ENCODE results near the gene HILPDA.
"Not testable (repeated sequence)": the region's sequence is repeated elsewhere in the genome, so short reads cannot be mapped to it uniquely, and the experiment has no call there.

The HILPDA gene

DNA sequence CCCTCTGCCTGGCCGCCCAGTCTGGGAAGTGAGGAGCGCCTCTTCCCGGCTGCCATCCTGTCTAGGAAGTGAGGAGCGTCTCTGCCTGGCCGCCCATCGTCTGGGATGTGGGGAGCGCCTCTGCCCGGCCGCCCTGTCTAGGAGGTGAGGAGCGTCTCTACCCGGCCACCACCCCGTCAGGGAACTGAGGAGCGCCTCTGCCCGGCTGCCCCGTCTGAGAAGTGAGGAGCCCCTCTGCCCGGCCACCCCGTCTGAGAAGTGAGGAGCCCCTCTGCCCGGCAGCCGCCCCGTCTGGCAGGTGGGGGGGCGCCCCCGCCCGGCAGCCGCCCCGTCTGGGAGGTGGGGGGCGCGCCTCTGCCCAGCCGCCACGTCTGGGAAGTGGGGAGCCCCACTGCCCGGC lies 7.7 kb downstream of the HILPDA start:
- DNase-seq (ENCODE audit: low read depth, low spot score) = not testable (repeated sequence)

DNA sequence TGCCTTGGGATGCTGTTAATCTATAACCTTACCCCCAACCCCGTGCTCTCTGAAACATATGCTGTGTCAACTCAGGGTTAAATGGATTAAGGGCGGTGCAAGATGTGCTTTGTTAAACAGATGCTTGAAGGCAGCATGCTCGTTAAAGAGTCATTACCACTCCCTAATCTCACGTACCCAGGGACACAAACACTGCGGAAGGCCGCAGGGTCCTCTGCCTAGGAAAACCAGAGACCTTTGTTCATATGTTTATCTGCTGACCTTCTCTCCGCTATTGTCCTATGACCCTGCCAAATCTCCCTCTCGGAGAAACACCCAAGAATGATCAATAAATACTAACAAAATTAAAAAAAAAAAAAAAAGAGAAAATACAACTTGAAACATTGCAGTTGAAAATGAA lies 8.3 kb downstream of the HILPDA start:
- not testable (repeated sequence) for DNase-seq (ENCODE audit: low read depth, low spot score)

GRCh38 chr7:128466871-128467270 lies 11.2 kb downstream of the HILPDA start:
- DNase-seq (ENCODE audit: low read depth, low spot score) = not testable (repeated sequence)

DNA sequence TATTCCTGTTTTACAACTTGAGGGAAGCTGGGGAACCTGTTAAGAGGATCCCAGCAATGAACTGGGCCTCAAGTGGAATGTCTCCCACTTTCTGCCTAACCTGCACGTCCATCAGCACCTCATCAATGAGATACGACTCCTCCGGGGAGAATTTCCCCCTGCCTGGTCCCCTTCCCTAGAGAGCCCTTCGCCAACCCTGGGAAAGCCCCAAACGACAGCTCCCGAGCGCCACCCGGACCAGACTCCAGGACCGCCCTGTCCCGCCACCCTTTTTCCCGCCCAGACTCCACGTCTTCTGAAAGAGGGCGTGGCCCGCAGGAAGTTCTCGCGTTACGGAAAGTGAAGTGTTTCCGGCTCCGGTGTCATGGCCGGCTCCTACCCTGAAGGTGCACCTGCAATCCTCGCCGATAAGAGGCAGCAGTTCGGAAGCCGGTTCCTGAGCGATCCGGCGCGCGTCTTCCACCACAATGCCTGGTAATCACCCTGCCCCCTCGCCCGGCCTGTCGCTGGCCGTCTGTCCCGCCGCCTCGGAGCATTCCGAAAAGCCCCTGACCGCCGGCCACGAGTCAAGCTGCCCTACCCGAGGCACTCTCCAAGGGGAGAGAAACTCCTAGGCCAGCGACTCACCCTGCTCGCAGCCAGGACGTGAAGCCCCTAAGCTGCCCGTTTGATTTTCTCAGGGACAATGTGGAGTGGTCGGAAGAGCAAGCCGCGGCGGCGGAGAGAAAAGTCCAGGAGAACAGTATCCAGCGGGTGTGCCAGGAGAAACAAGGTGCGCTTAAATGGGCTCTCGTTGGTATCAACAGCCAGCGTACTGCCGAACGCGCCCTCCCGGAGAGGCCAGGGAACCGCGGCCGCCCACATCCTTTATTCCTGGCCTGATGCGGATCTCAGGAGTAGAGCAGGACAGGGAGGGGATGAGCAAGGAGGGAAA lies 21.0 kb downstream of the HILPDA start, which contains the start of gene METTL2B:
Gene METTL2B (plus strand): TSS at position 347 of the 934 bp plus-strand sequence. CDS start 18 bp downstream, at position 365.
- not testable (repeated sequence) for DNase-seq (ENCODE audit: low read depth, low spot score)

DNA sequence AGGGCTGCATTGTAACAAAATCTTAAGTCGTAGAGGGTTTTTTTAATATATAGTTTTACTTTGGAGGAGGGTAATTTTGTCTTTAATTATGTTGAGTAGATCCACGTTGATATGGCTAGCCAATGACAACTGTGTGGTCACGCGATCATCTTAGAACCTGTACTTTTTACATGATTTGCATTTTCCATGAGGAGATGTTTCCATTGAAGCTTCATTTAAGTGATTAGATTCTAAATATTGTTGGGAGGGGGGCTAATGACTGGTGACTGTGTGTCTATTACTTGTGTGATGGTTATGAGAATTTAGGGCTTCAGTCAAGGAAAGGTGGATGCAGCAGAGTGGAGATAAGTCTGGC lies 21.6 kb downstream of the HILPDA start:
- not testable (repeated sequence) for DNase-seq (ENCODE audit: low read depth, low spot score)

DNA sequence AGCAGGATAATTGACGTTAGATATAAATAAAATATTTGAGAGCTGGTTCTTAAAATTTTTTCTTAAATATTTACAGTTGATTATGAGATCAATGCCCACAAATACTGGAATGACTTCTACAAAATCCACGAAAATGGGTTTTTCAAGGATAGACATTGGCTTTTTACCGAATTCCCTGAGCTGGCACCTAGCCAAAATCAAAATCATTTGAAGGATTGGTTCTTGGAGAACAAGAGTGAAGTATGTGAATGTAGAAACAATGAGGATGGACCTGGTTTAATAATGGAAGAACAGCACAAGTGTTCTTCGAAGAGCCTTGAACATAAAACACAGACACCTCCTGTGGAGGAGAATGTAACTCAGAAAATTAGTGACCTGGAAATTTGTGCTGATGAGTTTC lies 23.4 kb downstream of the HILPDA start:
- DNase-seq (ENCODE audit: low read depth, low spot score) = not testable (repeated sequence)

GRCh38 chr7:128488134-128488533 lies 32.5 kb downstream of the HILPDA start:
- DNase-seq (ENCODE audit: low read depth, low spot score) = not testable (repeated sequence)

GRCh38 chr7:128497405-128497804 lies 41.7 kb downstream of the HILPDA start:
- DNase-seq (ENCODE audit: low read depth, low spot score) = no peak

DNA sequence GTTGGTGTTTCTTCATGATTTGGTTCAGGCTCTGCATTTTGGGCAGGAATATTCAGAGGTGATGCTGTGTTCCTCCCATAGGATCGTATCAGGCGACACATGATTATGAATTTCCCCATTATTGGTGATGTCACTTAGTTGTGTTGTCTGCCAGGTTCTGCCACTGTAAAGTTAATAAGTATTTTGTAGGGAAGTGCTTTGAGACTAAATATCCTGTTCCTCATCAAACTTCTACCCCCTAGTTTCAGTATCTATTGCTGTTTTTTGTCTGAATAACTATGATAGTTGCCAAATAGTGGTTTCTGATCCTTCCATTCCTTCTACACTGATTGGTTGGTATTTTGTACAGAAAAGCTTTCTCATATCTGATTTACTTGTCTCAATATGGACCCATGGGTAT lies 49.7 kb downstream of the HILPDA start:
- DNase-seq (ENCODE audit: low read depth, low spot score) = not testable (repeated sequence)

- DNase-seq (ENCODE audit: low read depth, low spot score) = not testable (repeated sequence)
Observed at GRCh38 chr7:128506819-128507218, 51.1 kb downstream of the HILPDA start.

GRCh38 chr7:128507321-128507993 lies 51.8 kb downstream of the HILPDA start:
- DNase-seq (ENCODE audit: low read depth, low spot score) = not testable (repeated sequence)

Measured in smooth muscle cell of the brain vasculature (primary cell).